ENCODE results near the gene ANKRD13D.

Gene ANKRD13D

DNA sequence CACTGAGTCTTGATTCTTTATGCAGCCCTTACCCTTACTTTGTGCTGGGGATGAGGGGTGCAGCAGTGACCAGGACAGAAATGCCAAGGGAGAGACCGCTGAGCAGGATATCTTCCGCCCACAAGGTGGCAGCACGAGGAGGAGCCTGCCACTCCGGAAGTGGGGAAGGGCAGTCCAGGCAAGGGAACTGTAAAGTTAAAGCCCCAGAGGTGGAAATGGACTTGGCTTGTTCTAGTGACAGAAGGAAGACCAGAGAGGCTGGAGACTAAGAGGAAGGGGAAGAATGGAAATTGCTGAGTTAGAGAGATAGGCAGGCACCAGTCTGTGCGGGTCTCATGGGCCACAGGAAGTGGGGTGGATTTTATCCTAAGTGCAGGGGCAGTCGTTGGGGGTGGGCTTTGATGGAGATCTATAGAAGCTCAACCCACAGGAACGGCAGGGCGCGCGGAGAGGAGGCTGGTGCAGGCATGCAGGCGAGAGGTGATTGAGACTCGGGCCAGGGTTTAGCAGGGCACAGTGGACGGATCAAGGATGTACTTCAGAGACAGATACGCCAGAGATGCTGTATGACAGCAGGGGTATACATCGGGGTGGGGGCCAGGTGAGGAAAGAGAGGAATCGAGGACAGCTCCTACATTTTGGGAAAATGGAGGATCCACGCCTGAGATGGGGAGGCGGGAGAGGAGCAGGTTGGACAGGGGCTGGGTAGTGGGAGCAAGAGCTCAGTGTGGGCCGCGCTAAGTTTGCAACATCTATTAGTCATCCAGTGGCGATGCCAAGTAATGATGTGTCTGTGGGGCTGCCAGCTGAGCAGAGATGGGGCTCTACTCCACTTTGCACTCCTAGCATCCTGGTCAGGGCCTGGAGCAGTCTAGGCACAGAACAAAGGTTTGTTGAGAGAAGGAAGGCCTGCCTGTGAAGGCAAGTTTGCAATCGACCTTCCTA, 26.1 kb upstream of the ANKRD13D start:
- DNase-seq: peak; percentile 11 to 65

DNA sequence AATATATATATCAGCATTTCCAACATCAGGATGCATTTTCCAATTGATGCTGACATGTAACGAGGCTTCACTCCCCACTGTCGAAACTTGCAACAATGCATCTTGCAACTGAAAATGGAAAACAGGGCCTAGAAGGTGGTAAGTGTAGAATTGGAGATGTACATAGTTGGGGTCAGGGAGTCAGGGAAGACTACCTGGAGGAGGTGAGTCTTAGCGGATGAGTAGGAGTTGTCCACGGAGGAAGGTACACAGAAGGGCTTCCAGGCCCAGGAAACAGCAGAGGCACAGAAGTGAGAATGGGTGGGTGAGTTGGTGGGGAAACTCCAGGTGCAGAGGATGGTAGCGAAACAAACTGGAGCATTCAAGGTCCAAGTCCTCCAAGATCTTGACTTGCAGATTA, 24.8 kb upstream of the ANKRD13D start:
- DNase-seq: no peak

DNA sequence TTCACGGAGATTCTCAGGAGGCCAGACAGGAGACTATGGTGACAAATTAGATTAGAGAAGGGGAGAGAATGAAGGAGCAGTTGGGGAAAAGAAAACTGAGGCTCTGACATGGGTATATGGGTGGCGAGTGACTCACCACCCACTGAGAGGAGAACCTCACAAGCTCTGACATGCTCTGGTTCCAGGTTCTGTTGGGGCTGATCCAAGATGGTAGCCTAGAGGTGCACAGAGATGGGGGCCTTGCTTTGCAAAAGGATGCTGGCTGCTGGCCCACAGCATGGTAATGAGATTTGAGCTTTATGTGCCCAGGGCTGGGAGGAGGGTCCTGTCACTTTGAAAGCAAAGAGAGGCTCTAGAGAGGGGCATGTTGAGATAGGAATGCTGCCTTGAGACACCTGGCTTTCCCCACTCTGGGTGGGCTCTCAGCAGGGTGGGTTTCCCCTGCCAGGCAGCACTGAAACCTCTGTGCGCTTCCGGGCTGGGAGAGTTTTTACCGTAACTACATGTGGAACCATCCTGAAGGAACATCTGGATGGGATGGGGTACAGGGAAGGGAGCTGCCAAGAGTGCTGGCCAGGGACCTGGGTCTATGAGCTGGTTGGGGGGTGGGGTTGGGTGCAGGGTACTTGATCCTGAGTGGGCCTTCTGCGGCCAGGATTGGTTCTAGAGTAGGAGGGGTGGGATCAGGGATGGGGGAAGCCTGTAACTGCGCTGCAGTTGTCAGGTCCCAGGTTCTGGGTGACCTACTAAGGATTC, 24.0 kb upstream of the ANKRD13D start:
- no peak for DNase-seq

DNA sequence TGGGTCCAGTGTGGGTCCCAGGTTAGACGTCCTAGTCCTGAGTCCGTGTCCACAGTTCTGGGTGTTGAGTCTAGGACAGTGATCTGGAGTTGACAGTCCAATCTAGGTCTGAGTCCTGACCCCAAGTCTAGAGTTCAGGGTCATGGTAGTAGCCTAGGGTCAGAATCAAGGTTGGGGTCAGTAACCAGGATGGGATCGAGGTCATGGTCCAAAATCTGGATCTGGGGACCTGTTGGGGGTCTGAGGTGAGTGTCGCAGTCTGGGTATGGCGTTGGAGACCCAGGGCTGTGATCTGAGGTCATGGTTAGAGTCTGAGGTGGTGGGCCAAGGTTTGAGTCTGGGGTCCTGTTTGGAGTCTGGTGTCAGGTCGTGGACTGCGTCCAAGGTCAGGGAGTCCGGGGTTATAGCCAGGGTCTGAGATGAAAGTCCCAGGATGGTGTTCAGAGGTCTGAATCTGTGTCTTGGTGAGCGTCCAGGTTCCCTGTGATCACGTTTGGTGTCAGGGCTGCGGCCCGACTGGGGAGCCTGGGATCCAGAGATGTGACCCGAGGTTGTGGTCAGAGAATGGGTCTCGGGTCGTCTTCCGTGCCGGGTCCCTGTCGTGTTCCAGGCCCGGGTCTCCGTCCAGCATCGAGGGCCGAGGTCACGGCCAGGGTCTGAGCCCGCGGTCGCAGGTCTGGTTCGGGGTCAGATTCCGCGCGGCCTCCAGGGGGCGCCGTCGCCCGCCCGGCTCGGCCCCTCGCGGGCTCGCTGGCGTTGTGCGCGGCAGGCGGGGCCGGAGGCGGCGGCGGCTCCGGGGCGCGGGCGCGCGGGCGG, 23.3 kb upstream of the ANKRD13D start:
- DNase-seq: peak; percentile 24 to 75

DNA sequence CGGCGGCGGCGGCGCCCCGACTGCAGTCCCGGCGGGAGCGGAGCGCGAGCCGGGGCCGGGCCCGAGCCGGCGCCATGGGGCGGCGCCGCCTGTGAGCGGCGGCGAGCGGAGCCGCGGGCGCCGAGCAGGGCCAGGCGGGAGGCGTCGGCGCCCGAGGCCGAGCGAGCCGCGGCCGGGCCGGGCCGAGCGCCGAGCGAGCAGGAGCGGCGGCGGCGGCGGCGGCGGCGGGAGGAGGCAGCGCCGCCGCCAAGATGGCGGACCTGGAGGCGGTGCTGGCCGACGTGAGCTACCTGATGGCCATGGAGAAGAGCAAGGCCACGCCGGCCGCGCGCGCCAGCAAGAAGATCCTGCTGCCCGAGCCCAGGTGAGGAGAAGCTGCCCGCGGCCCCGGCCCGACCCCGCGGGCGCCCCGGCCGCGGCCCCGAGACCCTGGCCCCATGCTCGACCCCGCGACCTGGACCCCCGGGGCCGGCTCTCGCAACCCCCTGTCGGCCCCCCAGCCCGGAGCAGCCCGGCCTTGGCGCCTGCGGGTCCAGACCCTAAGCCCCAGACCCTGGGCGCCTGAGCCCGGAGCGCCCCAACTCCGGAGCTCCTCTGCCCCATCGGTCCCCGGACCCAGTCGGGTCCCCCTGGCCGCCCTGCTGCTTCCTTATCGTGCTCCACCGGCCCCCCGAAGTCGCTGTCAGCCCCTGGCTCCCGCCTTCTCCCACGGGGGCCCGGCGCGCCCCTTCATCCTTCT, 22.5 kb upstream of the ANKRD13D start, which contains the start of gene GRK2:
GRK2 (plus strand) TSS at position 25 of the 739 bp plus-strand sequence; CDS start at position 252, 227 bp downstream.
- DNase-seq: peak; percentile 23 to 53

DNA sequence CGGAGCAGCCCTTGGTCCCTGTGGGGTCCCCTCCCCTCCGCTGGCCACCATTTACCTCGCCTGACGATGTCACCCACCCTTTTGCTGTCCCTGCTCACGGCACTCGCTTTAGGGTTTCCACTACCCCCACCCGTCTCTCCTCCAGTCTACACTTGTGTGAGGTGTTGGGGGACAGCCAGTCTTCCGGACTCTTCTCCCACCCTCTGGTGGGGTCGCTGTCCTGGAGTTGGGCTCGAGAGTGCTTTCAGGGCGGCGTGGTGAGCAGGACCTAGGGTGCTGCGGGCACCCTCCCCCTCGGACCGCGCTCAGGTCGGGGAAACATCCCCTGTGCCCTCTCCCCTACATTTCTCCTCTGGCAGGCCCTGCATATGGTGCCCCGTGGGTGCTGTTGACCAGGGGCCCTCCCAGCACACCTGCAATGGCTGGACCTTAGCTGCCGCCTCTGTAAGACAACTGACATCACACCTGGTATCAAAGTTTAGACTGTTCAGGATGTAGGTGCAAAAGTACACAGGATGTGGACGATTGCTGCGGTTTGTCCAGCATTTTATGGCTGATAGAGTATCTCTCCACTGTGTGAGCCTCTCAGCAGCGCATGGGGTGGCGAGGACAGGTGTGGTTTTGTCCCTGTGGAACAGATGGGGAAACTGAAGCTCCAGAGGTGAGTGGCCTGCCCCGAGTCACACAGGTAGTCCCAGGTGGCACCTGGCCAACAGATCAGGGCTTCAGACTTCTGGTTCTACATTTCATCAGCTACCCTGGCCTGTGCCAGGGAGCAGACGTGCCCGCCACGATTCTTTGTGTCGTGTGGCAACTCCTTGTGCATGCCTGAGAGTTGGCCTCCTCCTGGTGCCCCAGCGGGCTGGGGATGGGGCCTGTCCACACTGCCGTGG, 21.7 kb upstream of the ANKRD13D start:
- no peak for DNase-seq

DNA sequence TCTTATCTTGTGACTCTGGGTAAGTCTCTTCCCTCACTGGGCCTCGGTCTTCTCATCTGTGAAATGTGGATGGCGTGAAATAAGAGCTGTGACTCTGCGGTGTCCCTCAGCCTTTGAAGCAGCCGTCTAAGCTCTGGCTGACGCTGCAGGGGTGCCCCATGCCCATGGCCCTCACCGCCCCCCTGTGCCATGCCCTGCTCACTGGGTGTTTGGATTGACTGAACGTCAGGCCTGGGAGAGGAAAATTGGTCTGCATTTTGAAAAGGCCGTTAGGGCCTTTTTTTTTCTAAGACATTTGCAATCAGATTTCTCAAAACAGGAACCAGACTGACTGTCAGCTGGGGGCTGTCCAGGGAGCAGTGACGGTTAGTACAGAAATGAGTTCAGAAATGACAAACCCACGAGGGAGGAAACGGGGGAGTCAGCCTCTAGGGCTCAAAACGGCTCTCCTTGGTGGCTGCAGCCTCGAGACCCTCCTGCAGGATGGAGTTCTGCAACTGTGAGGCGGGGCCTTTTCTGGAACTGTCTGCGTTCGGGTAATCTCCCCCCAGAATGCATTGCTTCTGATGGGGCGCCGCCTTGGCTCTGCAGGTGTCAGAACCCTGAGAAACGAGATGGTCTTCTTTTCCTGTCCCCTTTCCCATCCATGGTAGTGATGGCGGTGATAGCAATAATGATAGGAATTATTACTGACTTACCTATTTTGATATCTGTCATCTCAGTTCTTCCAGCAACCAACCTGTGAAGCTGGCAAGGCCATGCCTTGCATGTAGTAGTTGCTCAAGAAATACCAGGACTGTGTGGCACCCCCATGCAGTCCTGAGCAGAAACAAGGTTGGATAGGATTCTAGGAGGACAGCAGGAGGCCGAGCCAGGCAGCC, 20.8 kb upstream of the ANKRD13D start:
- DNase-seq: no peak

DNA sequence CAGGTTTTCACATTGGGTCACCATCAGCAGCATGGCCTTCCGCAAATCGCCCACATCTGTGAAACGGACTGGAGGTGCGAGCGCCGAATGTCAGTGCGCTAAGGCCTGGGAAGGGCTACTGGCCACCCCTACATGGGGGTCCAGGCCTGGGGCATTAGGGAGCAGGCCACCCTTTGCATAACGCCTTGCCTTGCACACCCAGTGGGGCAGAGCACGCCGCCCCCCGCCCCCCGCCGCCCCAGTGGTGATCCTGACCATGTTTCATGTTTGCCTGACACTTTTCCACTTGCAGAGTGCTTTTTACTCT, 20.2 kb upstream of the ANKRD13D start:
- no peak for DNase-seq

DNA sequence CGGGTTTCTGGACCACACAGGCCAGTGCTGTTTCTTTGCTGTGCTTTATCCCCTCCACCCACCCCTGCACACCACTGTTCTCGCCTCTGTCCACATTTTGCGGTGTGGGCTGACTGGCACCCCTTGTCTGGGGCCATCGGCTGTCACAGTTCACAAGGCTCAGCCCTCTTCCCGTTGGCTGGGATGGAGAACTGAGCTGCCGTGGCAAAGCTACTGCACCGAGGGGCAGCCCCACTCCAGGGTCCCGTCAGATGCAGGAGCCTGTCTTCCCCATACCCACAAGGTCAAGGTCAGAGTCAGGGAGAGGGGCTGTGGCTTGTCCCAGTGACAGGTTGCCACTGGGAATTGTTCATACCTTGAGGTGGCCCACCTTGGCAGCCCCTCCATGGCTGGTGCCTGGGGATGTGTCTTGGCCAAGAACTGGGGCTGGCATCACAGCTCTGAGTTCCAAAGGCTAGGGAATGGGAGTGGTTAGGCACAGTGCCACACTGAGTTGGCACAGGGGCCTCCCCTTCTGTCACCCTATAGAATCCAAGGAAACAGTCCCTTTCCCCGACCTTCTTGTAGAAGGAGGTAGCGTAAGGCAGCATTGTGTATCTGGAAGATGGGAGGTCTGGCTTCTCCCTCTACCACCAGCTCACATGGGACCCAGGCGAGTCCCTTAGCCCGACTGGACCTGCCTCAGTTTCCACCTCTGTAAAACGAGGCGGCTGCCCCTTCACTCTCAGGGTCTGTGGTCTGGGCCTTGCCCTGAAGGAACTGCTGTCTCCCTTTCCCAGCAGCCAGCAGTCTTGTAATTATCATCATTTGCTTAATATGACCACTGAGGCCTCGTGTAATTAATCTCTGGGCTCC, 19.5 kb upstream of the ANKRD13D start:
- no peak for DNase-seq

DNA sequence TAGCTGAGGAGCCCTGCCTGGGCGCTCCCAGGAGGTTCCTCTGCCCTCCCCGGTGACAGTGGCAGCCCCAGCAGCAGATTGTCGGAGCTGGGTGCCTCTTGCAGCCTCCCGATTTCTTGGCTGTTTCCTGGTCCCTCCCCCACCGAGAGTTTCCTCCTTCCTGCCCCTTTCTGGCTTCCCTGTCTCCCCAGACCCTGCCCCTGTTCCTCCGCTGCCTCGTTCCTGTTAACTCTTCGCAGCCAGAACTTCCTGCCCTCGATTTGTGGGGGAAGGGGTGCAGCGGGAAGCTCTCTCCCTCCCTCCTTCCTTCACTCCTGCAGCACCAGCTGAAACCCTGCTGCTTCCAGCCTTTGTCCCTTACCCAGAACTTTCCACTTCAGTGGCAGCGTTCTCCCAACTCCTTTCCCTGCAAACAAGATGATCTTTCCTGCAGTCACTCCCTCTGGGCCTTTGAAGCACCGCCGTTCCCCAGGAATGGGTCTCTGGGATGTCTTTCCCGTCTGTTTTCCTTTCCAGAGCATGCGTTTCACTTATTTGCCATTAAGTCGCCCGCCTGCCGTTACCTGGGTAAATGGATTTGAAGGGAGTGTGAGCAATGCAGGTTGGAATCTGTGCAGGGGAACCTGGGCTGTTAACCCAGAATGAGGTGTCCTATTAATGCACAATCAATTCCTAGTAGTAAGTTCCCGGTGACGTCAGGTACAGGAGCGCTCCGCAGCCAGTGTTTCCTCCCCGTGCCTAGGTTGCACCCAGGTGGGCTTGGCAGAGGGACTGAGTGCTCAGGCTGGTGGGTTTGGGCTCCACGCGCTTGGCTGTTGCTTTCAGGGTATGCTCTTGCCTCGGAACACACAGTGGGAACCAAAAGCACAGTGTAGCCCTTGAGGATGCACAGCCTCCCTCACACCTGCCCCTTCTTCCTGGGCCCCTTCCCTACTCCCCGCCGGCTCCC, 18.6 kb upstream of the ANKRD13D start:
- no peak for DNase-seq

DNA sequence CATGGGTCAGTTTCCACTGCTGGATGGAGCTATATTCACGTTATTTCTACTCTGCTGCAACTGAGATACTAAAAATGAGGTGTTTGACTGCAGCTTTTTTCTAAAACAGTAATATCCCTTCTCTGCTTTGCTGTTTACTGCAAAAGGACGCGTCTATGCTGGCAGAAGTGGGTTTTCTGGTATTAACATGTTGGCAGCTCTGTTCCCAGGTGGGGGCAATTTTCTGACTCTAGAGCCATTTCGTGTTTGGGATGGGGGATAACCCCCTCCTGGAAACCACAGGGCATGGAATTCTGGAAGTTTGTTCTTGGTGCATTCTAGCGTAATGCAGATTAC, 17.9 kb upstream of the ANKRD13D start:
- no peak for DNase-seq

DNA sequence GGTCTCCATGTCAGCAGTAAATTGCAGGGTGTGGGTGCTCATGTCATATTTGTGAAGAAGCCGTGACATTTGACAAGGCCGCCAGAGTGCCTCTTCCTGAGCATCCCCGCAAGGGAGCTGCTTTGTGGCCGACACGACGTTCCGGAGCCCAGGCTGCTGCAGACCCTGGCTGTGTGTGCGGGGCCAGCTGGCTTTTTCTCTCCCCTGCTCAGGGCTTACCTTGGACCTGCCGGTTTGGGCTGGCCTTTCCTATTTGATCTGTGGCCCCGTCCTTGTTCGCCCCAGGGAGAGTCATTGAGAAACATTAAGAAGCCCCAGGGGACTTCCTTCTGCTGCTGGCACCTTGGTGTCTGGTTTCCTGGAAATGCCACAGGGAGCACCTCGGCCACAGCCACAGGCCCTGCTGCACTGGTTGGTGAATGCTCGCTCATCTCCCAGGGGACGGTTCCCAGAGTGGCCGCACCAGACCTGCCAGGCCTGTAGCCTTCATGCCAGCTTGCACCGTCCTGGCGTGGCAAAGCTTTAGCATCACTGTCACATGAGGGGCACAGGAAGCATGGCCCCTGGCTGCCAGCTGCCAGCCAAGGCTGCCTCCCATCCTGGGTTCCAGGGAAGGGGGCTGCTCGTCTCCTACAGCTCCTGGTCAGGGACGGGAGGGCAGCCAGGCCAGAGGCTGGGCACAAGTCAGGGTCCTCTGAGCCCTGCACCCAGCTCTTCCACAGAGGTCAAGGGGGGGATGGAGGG, 17.4 kb upstream of the ANKRD13D start:
- DNase-seq: no peak

DNA sequence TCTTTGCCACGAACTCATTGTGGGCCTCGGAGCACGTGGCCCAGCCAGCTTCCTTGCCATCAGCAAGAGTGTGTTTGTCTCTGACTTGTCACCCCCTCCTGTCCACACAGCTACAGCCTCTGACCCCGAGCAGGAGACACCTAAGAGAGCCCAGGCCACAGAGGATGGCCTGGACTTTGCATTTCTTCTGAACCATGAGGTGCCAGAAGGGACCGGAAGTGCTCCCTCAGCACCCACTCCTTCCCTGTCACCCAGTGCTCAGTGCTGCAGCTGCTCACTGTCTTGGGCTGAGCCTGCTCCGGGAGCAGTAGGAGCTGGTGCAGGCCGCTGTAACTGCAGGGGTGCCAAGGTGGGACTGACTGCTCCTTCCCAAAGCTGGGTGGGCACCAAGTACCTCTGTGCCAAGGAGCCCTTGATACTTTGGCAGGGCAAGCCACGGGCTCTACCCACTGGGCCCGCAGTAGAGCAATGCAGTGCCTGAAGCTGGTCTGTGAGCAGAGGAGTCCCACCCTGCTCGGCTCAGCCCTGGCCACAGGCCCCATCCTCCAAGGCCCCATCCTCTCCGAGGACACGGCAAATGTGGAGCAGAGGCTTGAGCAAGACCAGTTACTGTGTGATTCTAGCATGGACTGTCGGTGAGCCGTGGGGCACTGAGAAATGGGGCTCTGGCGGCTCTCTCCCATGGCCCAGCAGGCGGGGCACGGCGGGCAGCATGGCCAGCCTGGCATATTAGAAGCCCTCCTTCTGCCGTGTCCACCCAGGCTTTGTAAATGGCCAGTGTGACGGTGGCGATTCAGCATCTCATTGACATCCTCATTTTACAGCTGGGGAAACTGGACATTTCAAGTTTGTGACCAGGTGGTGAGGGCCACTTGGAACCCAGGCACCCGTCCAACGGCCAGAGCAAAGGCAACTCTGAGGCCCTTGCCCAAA, 16.5 kb upstream of the ANKRD13D start:
- no peak for DNase-seq

DNA sequence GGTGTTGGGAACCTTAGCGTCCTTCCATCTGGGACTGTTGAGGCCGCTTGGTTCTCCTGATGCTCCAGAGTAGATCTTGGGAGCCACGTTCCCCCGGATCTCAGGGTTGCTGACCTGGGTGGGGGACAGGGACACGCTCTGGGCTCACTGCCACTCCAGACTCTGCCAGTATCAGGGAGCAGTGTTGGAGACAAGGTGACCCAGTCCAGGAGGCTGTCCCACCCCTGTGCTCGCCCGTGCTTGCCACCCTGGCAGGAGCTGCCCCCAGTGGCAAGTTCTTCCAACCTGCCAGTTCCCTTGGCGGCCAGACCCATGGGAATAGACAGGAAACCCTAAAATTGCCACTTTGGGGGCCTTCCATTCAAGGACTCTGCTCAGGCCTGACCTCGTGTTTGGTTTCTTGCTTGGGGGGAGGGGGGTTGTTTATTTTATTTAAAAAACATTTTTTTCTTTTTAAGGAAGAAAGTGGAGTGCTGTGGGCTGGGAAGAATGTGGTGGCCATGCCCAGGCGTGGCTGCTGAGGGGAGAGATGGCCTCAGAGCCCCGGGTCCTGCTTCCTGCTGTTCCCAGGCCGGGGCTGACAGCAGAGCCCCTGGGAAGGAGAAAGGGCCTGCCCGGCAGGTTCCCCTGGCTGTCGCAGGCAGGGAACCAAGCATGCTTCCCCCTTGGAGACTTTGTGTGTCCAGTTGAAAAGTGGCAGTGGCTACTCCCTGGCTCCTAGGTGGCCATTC, 15.7 kb upstream of the ANKRD13D start:
- no peak for DNase-seq

DNA sequence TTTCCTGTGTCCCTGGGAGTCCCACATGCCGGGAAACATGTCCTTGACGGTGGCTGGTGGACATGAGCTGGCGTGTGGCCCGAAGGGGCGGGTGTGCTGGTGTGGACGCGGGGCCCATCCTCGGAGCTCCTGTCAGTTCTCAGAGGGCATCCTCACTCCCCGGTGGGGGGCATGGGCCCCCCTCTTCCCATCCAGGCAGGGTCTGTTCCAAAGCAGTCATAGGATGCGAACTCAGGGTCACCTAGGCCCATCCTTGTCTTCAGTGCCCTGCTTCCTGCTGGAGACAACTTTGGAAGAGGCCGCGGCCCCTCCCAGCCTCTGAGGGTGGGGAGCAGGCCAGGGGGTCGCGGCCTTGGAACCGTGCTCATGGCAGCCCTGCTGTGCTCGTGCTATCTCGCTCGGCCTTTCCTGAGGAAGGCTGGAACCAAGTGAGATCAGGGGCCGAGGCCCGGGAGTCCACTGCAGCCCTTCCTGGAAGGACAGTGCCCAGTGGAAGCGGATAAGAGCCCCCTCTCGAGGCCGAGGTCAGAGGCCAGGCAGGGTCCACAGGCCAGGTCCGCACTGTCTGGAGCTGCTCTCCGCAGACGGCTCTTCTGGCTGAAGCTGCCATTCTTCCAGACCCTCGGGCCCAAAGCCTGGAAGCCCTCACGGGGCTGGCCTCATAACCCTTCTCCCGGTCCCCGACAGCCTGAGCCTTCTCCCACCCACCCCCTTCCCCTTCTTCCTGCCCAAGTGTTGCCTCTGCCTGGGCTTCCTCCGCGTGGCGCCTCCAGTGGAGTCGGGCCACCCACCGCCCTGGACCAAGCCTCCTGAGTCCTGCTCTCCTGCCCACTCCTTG, 14.1 kb upstream of the ANKRD13D start:
- DNase-seq: no peak

Measured in NCI-H1930 (cell line).